GM23338 (cell line): ENCODE results near the gene NPLOC4. TPM values are rescaled to one million over a fixed set of nuclear protein-coding genes. Genes with fewer than 3 reads are reported as not detected.
A peak's percentile ranks its signal among the peaks of the same experiment; 100 is the strongest.

Experiments
- ATAC-seq: fragments of 200-7000 bp; cut with Tn5 transposase; 3 replicates; pipeline ENCODE4 v1.9.1; 2020
- DNase-seq: peaks from one replicate; pipeline ENCODE4 v3.0.0-alpha.2; 2015; ENCODE audit warnings: low spot score
- H2AFZ ChIP-seq: fragments of 200-600 bp; sonication (generic); 2 replicates; pipeline ENCODE4 v1.8.0; 2016; ENCODE audit warnings: antibody characterized with exemption, mild to moderate bottlenecking, moderate library complexity
- H3F3A ChIP-seq: fragments of 200-600 bp; sonication (generic); replicated peaks from 2 replicates; pipeline ENCODE4 v1.8.0; 2017; ENCODE audit warnings: antibody characterized with exemption, mixed run types, low read depth
- H3K27ac ChIP-seq: fragments of 200-600 bp; sonication (generic); 2 replicates; pipeline ENCODE4 v1.6.1; 2016; ENCODE audit warnings: low read depth
- H3K27me3 ChIP-seq: fragments of 200-600 bp; sonication (generic); 2 replicates; pipeline ENCODE4 v1.8.0; 2016; ENCODE audit warnings: mild to moderate bottlenecking, mixed run types, moderate library complexity; ENCODE audit not compliant: insufficient read depth
- H3K36me3 ChIP-seq: fragments of 200-600 bp; sonication (generic); 2 replicates; pipeline ENCODE4 v1.8.0; 2016; ENCODE audit warnings: mild to moderate bottlenecking; ENCODE audit not compliant: insufficient read depth
- H3K4me1 ChIP-seq: fragments of 200-600 bp; sonication (generic); 2 replicates; pipeline ENCODE4 v1.8.0; 2016; ENCODE audit warnings: mild to moderate bottlenecking, moderate library complexity; ENCODE audit not compliant: insufficient read depth
- H3K4me2 ChIP-seq: fragments of 200-600 bp; sonication (generic); 2 replicates; pipeline ENCODE4 v1.7.1; 2017; ENCODE audit warnings: mixed run types
- H3K4me3 ChIP-seq: fragments of 200-600 bp; sonication (generic); 2 replicates; pipeline ENCODE4 v1.6.1; 2016; ENCODE audit warnings: mixed run types
- H3K79me2 ChIP-seq: fragments of 200-600 bp; sonication (generic); replicated peaks from 2 replicates; pipeline ENCODE4 v1.8.0; 2017; ENCODE audit warnings: mild to moderate bottlenecking; ENCODE audit not compliant: insufficient read depth
- H3K9me2 ChIP-seq: fragments of 200-600 bp; sonication (generic); 2 replicates; pipeline ENCODE4 v1.8.0; 2017; ENCODE audit not compliant: insufficient read depth
- H4K20me1 ChIP-seq: fragments of 200-600 bp; sonication (generic); replicated peaks from 2 replicates; pipeline ENCODE4 v1.8.0; 2017; ENCODE audit warnings: mild to moderate bottlenecking; ENCODE audit not compliant: insufficient read depth
- H3K27ac Mint-ChIP-seq: 2 replicates; pipeline ENCODE4 v1.8.0; 2020; ENCODE audit warnings: inconsistent platforms, mild to moderate bottlenecking, moderate library complexity, mixed read lengths
- H3K27me3 Mint-ChIP-seq: 3 replicates; pipeline ENCODE4 v1.8.0; 2022; ENCODE audit warnings: low read depth, mild to moderate bottlenecking, moderate library complexity, mixed read lengths, inconsistent platforms; ENCODE audit not compliant: insufficient read depth, poor library complexity
- H3K36me3 Mint-ChIP-seq: 3 replicates; pipeline ENCODE4 v1.8.0; 2021; ENCODE audit warnings: low read depth, mild to moderate bottlenecking, inconsistent platforms, moderate library complexity, mixed read lengths
- H3K4me1 Mint-ChIP-seq: 3 replicates; pipeline ENCODE4 v1.8.0; 2020; ENCODE audit warnings: mild to moderate bottlenecking, inconsistent platforms, mixed read lengths
- H3K4me3 Mint-ChIP-seq: 3 replicates; pipeline ENCODE4 v1.8.0; 2021; ENCODE audit warnings: moderate library complexity, mild to moderate bottlenecking, inconsistent platforms, mixed read lengths
- H3K9me3 Mint-ChIP-seq: 3 replicates; pipeline ENCODE4 v1.8.0; 2020; ENCODE audit warnings: moderate library complexity, mild to moderate bottlenecking, inconsistent platforms, mixed read lengths
- CREB1 ChIP-seq: fragments of 250-450 bp; sonication (Bioruptor Pico); IDR thresholded peaks from 2 replicates; pipeline ENCODE4 v1.5.0; 2020; ENCODE audit warnings: low read depth, mild to moderate bottlenecking, moderate library complexity
- JUNB ChIP-seq: IDR thresholded peaks from one replicate; pipeline ENCODE4 v1.6.1; 2016; ENCODE audit warnings: antibody characterized with exemption; ENCODE audit not compliant: unreplicated experiment
- POLR2AphosphoS5 ChIP-seq: IDR thresholded peaks from 2 replicates; pipeline ENCODE4 v1.6.1; 2016; ENCODE audit warnings: antibody characterized with exemption, low read depth
- ZNF114 ChIP-seq: fragments of 250-450 bp; sonication (Bioruptor Pico); IDR thresholded peaks from 2 replicates; pipeline ENCODE4 v1.5.0; 2020; ENCODE audit warnings: mild to moderate bottlenecking, moderate library complexity
- ZNF331 ChIP-seq: fragments of 250-450 bp; sonication (Bioruptor Pico); IDR thresholded peaks from 2 replicates; pipeline ENCODE4 v1.5.0; 2020; ENCODE audit warnings: low read depth, mild to moderate bottlenecking, moderate library complexity
- polyA plus RNA-seq: library from polyadenylated mRNA; unstranded; fragments of >200 nt; fragmentation: Nextera tagmentation; extraction: Ambion mirVana; gene quantifications from 2 replicates; pipeline ENCODE4 v1.2.1, GENCODE V29; 2016
- total RNA-seq: library from RNA; depleted of rRNA; stranded (reverse); fragments of >200 nt; shearing (Covaris generic); gene quantifications from 2 replicates; pipeline ENCODE4 v1.2.3, GENCODE V29; 2014
- TF ChIP-seq, protein P1 (sequence below): IDR thresholded peaks from one replicate; pipeline ENCODE4 v1.6.1; 2018; ENCODE audit warnings: antibody characterized with exemption; ENCODE audit not compliant: unreplicated experiment
- TF ChIP-seq, protein P2 (sequence below): IDR thresholded peaks from 2 replicates; pipeline ENCODE4 v1.6.1; 2016; ENCODE audit warnings: antibody characterized with exemption
- TF ChIP-seq, protein P3 (sequence below), 2 experiments: fragments of 200-600 bp in 1 of 2; sonication (generic) in 1 of 2; conservative IDR thresholded peaks; 2 replicates each; pipeline versions ENCODE4 v1.5.1 to v1.6.1; 2016 to 2017; ENCODE audit warnings: antibody characterized with exemption in 2 of 2, low read depth in 2 of 2, mild to moderate bottlenecking in 2 of 2, moderate library complexity in 1 of 2

The NPLOC4 gene
- total and polyA plus RNA-seq, 2 experiments from 2014 or later, result 24.1 to 79.1 TPM

DNA sequence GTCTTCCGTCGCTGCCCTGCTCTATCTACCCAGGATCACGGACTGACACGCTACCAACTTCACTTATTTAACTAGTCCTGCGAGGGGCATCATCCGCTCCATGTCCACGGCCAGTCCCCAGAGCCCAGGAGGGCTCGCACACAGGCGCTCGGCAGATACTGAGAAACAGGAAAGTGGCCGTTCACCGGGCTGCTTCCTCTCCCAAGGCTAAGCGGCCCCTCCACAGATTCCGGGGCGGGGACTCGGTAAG lies 29.1 kb upstream of the NPLOC4 start (continued):
- TF ChIP-seq ZNF331 (CRISPR knock-in tag) (no peak), CREB1 (CRISPR knock-in tag) (no peak), ZNF114 (no peak)
- TF ChIP-seq, protein P1, sequence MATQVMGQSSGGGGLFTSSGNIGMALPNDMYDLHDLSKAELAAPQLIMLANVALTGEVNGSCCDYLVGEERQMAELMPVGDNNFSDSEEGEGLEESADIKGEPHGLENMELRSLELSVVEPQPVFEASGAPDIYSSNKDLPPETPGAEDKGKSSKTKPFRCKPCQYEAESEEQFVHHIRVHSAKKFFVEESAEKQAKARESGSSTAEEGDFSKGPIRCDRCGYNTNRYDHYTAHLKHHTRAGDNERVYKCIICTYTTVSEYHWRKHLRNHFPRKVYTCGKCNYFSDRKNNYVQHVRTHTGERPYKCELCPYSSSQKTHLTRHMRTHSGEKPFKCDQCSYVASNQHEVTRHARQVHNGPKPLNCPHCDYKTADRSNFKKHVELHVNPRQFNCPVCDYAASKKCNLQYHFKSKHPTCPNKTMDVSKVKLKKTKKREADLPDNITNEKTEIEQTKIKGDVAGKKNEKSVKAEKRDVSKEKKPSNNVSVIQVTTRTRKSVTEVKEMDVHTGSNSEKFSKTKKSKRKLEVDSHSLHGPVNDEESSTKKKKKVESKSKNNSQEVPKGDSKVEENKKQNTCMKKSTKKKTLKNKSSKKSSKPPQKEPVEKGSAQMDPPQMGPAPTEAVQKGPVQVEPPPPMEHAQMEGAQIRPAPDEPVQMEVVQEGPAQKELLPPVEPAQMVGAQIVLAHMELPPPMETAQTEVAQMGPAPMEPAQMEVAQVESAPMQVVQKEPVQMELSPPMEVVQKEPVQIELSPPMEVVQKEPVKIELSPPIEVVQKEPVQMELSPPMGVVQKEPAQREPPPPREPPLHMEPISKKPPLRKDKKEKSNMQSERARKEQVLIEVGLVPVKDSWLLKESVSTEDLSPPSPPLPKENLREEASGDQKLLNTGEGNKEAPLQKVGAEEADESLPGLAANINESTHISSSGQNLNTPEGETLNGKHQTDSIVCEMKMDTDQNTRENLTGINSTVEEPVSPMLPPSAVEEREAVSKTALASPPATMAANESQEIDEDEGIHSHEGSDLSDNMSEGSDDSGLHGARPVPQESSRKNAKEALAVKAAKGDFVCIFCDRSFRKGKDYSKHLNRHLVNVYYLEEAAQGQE, result no peak
- TF ChIP-seq, protein P2, sequence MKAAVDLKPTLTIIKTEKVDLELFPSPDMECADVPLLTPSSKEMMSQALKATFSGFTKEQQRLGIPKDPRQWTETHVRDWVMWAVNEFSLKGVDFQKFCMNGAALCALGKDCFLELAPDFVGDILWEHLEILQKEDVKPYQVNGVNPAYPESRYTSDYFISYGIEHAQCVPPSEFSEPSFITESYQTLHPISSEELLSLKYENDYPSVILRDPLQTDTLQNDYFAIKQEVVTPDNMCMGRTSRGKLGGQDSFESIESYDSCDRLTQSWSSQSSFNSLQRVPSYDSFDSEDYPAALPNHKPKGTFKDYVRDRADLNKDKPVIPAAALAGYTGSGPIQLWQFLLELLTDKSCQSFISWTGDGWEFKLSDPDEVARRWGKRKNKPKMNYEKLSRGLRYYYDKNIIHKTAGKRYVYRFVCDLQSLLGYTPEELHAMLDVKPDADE, result no peak
- TF ChIP-seq, protein P3, sequence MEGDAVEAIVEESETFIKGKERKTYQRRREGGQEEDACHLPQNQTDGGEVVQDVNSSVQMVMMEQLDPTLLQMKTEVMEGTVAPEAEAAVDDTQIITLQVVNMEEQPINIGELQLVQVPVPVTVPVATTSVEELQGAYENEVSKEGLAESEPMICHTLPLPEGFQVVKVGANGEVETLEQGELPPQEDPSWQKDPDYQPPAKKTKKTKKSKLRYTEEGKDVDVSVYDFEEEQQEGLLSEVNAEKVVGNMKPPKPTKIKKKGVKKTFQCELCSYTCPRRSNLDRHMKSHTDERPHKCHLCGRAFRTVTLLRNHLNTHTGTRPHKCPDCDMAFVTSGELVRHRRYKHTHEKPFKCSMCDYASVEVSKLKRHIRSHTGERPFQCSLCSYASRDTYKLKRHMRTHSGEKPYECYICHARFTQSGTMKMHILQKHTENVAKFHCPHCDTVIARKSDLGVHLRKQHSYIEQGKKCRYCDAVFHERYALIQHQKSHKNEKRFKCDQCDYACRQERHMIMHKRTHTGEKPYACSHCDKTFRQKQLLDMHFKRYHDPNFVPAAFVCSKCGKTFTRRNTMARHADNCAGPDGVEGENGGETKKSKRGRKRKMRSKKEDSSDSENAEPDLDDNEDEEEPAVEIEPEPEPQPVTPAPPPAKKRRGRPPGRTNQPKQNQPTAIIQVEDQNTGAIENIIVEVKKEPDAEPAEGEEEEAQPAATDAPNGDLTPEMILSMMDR (conservative IDR thresholded peaks at IDR 0.05; ENCODE audit: low read depth in 2 of 2), result no peak

DNA sequence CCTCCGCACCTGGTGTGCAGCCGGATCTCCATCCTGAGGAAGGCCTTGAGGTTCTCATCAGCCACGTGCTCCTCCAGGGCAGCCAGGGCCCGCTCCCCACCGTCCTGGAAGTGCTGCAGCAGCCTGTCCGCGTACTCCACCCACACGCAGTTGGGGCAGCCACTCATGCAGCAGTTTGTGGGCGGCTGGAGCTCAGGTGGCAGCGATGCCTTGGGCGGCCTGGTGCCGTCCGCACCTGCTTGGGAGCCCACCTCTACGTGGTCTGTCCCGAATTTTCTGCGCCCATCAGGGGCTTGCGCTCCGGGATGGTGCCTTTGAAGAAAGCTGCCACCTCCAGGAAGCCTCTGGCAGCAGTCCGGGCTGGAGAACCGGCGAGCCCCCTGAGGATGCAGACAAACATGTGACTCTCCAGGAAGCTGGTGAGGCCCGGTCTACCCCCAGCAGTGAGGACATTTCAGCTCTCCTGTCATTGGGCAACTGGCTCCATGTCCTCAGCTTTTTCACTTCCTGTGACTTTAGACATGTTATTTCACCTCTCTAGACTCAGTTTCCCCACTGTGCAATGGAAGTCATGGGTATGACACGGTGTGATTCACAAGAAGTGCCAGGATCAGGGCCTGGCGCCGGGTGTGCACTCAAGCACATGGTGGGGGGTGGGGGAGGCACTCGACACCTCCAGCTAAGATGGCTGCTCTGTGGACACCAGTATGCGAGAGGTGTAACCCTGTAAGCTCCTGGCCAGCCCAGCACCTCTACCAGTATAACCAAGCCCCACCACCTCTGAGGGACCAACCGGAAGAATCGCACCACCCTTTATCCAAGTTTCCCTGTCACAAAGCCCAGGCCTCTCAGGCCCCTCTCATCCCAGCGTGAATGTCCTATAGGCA lies 28.5 kb upstream of the NPLOC4 start:
- Mint-ChIP-seq H3K4me3 (peak overlapping the region; percentile 98), H3K4me1 (peaks cover 25% of the 10 kb centered on the region), H3K9me3 (no peaks in the 10 kb centered on the region), H3K36me3 (peaks cover 50% of the 10 kb centered on the region), H3K27me3 (peaks cover 18% of the 10 kb centered on the region), H3K27ac (peak overlapping the region; percentile 95)
- Histone ChIP-seq H3K4me2 (peak overlapping the region; percentile 99), H3K27ac (peak overlapping the region; percentile 84), H3F3A (peaks cover 27% of the 10 kb centered on the region), H3K9me2 (no peaks in the 10 kb centered on the region), H4K20me1 (peaks cover 12% of the 10 kb centered on the region), H3K4me3 (peak overlapping the region; percentile 99), H2AFZ (no peak overlapping the region), H3K36me3 (peaks cover 9% of the 10 kb centered on the region), H3K27me3 (no peaks in the 10 kb centered on the region), H3K4me1 (peaks cover 15% of the 10 kb centered on the region), H3K79me2 (peaks cover 41% of the 10 kb centered on the region)
- ATAC-seq (peak; percentile 13), DNase-seq (peak; percentile 40)
- TF ChIP-seq POLR2AphosphoS5 (0 out of 2 replicates have a peak, but pooled peaks have one; percentile 24), JUNB (no peak)
